Tibial nerve (tissue), 4 donors: ENCODE data around the gene CALCA. TPM values are rescaled to one million over a fixed set of nuclear protein-coding genes. Genes with fewer than 3 reads are reported as not detected.

Experiments used
- DNase-seq, 2 donors: peaks; one replicate each; pipeline ENCODE4 v3.0.0-alpha.2; 2019; ENCODE audit warnings: low spot score in 2 of 2
- H3K27ac ChIP-seq, 4 donors: fragments of 200-600 bp; sonication (generic) in 3 of 4; one replicate each; pipeline ENCODE4 v1.5.1; 2017 to 2019; ENCODE audit warnings: mild to moderate bottlenecking in 1 of 4
- H3K27me3 ChIP-seq, 2 donors: fragments of 200-600 bp; sonication (generic) in 1 of 2; one replicate each; pipeline versions ENCODE4 v1.5.1 to v1.6.0; 2017 to 2019
- H3K36me3 ChIP-seq, 3 donors: fragments of 200-600 bp; sonication (generic); one replicate each; pipeline ENCODE4 v1.5.1; 2018 to 2019
- H3K4me1 ChIP-seq, 4 donors: fragments of 200-600 bp; sonication (generic) in 3 of 4; one replicate each; pipeline ENCODE4 v1.5.1; 2017 to 2019
- H3K4me3 ChIP-seq, 4 donors: fragments of 200-600 bp; sonication (generic) in 3 of 4; one replicate each; pipeline ENCODE4 v1.5.1; 2017 to 2019; ENCODE audit warnings: mild to moderate bottlenecking in 1 of 4, moderate library complexity in 1 of 4
- H3K9me3 ChIP-seq, 4 donors: fragments of 200-600 bp; sonication (generic) in 3 of 4; one replicate each; pipeline ENCODE4 v1.5.1; 2017 to 2019
- EP300 ChIP-seq, 2 donors: sonication (generic); formaldehyde crosslinking; IDR thresholded peaks; one replicate each; pipeline ENCODE4 v1.6.1; 2017; ENCODE audit warnings: antibody characterized with exemption in 2 of 2, mild to moderate bottlenecking in 1 of 2
- POLR2A ChIP-seq, 2 donors: fragments of 450-650 bp; IDR thresholded peaks; one replicate each; pipeline ENCODE4 v1.6.1; 2017; ENCODE audit warnings: antibody characterized with exemption in 2 of 2, mild to moderate bottlenecking in 2 of 2, moderate library complexity in 2 of 2
- WGBS, 2 donors: methylation state at CpG; one replicate each; pipeline ENCODE4 v1.1.5; 2018; 5-methylcytosine and 5-hydroxymethylcytosine counted together
- total RNA-seq, 4 donors: library from RNA; depleted of rRNA; stranded (reverse); fragments of >200 nt; gene quantifications; one replicate each; pipeline ENCODE4 v1.1.0, GENCODE V29; 2016
- TF ChIP-seq, protein P1 (sequence below), 5 experiments: fragments of 200-600 bp in 3 of 5; fragments of 450-650 bp in 2 of 5; sonication (generic) in 3 of 5; IDR thresholded peaks; one replicate each; pipeline ENCODE4 v1.5.1; 2016 to 2019; ENCODE audit warnings: antibody characterized with exemption in 5 of 5, mild to moderate bottlenecking in 3 of 5, moderate library complexity in 2 of 5

CALCA gene
- total RNA-seq, 4 donors from 2014 or later: not detected

DNA sequence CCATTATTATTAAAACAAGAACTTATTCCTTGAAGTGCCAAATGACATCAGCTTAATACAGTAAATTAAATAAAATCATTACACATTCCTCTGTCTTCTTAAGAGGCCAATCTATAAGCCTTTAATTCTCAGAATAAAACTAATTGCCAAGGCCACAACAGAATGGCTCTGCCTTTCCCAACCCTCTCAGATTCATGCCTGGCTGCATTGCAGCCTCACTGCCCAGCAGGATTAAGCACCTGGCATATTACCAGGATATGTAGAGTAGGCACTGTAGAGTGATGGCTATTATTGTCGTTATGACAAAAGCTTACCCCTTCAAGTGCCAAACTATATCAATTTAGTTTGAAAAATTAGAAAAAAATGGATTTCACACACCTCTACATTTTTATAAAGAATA is 9.4 kb upstream of the CALCA start:
- no peak for DNase-seq
- Histone ChIP-seq H3K27me3 (peaks cover 0 to 5% of the 10 kb centered on the region in 2 donors), H3K4me3 (no peak overlapping the region), H3K36me3 (no peaks in the 10 kb centered on the region), H3K9me3 (no peaks in the 10 kb centered on the region), H3K4me1 (no peaks in the 10 kb centered on the region), H3K27ac (no peak overlapping the region)
- 58 to 78% methylated on average over 1 of the region's 1 CpG for WGBS, 2 donors
- TF ChIP-seq EP300 (IDR thresholded peaks at IDR 0.05) (no peak), POLR2A (IDR thresholded peaks at IDR 0.05) (no peak)
- TF ChIP-seq, protein P1, sequence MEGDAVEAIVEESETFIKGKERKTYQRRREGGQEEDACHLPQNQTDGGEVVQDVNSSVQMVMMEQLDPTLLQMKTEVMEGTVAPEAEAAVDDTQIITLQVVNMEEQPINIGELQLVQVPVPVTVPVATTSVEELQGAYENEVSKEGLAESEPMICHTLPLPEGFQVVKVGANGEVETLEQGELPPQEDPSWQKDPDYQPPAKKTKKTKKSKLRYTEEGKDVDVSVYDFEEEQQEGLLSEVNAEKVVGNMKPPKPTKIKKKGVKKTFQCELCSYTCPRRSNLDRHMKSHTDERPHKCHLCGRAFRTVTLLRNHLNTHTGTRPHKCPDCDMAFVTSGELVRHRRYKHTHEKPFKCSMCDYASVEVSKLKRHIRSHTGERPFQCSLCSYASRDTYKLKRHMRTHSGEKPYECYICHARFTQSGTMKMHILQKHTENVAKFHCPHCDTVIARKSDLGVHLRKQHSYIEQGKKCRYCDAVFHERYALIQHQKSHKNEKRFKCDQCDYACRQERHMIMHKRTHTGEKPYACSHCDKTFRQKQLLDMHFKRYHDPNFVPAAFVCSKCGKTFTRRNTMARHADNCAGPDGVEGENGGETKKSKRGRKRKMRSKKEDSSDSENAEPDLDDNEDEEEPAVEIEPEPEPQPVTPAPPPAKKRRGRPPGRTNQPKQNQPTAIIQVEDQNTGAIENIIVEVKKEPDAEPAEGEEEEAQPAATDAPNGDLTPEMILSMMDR (IDR thresholded peaks at IDR 0.05): no peak

- Histone ChIP-seq H3K9me3 (no peaks in the 10 kb centered on the region), H3K36me3 (no peaks in the 10 kb centered on the region), H3K4me3 (no peak overlapping the region), H3K27me3 (peaks cover 0 to 12% of the 10 kb centered on the region in 2 donors), H3K27ac (no peak overlapping the region), H3K4me1 (no peaks in the 10 kb centered on the region)
- WGBS, 2 donors: 73 to 83% methylated on average over 3 of the region's 3 CpGs
- no peak for DNase-seq
- TF ChIP-seq EP300 (IDR thresholded peaks at IDR 0.05): no peak
Measured at GRCh38 chr11:14980854-14981253, 8.7 kb upstream of the CALCA start.

GRCh38 chr11:14977101-14977880 is 5.1 kb upstream of the CALCA start:
- H3K27me3 ChIP-seq: peaks cover 0 to 47% of the 10 kb centered on the region in 2 donors
- TF ChIP-seq EP300 (IDR thresholded peaks at IDR 0.05) (no peak), POLR2A (IDR thresholded peaks at IDR 0.05) (no peak)
- TF ChIP-seq, protein P1 (IDR thresholded peaks at IDR 0.05): no peak
- no peaks in the 10 kb centered on the region for H3K36me3 ChIP-seq
- no peaks in the 10 kb centered on the region for H3K9me3 ChIP-seq
- no peak overlapping the region for H3K4me3 ChIP-seq
- DNase-seq: no peak
- H3K4me1 ChIP-seq: peaks cover 0 to 31% (median 9%) of the 10 kb centered on the region in 4 donors
- H3K27ac ChIP-seq: no peak overlapping the region
- 97 to 100% methylated on average over 1 of the region's 1 CpG for WGBS, 2 donors

GRCh38 chr11:14975252-14975587 is 3.1 kb upstream of the CALCA start:
- TF ChIP-seq, protein P1 (IDR thresholded peaks at IDR 0.05): no peak
- TF ChIP-seq EP300 (IDR thresholded peaks at IDR 0.05): no peak
- TF ChIP-seq POLR2A (IDR thresholded peaks at IDR 0.05): no peak
- Histone ChIP-seq H3K27me3 (peaks cover 0 to 68% of the 10 kb centered on the region in 2 donors), H3K27ac (no peak overlapping the region), H3K36me3 (no peaks in the 10 kb centered on the region), H3K4me3 (peak overlapping the region in 2 of 4 donors; percentile 23 to 30), H3K4me1 (peaks cover 0 to 40% (median 12%) of the 10 kb centered on the region in 4 donors), H3K9me3 (no peaks in the 10 kb centered on the region)
- no peak for DNase-seq
- 3 to 7% methylated on average over 12 of the region's 12 CpGs for WGBS, 2 donors

GRCh38 chr11:14974515-14975251 is 2.5 kb upstream of the CALCA start:
- peak in 1 of 2 donors; percentile 15 for DNase-seq
- TF ChIP-seq, protein P1 (IDR thresholded peaks at IDR 0.05): peak in 3 of 5 experiments; percentile 15 to 63 (median 39)
- TF ChIP-seq EP300 (IDR thresholded peaks at IDR 0.05) (no peak), POLR2A (IDR thresholded peaks at IDR 0.05) (no peak)
- WGBS, 2 donors: 2 to 4% methylated on average over 26 of the region's 27 CpGs
- no peaks in the 10 kb centered on the region for H3K9me3 ChIP-seq
- no peak overlapping the region for H3K27ac ChIP-seq
- peaks cover 0 to 40% (median 12%) of the 10 kb centered on the region in 4 donors for H3K4me1 ChIP-seq
- H3K27me3 ChIP-seq: peaks cover 0 to 73% of the 10 kb centered on the region in 2 donors
- peak overlapping the region in 3 of 4 donors; percentile 11 to 30 (median 23) for H3K4me3 ChIP-seq
- H3K36me3 ChIP-seq: no peaks in the 10 kb centered on the region
